Upper lobe of right lung (tissue), 1 donor: ENCODE results near the gene SLC29A3. TPM values are rescaled to one million over a fixed set of nuclear protein-coding genes. Genes with fewer than 3 reads are reported as not detected.
A peak's percentile ranks its signal among the peaks of the same experiment; 100 is the strongest.

Experiments
- ATAC-seq: fragments of 200-7000 bp; cut with Tn5 transposase; one replicate; pipeline ENCODE4 v1.9.1; 2020; ENCODE audit warnings: mild to moderate bottlenecking, moderate library complexity
- DNase-seq: peaks from one replicate; pipeline ENCODE4 v3.0.0-alpha.2; 2020
- H3K27ac ChIP-seq: fragments of 200-600 bp; one replicate; pipeline ENCODE4 v1.8.0; 2022
- H3K27me3 ChIP-seq: fragments of 200-600 bp; one replicate; pipeline ENCODE4 v1.8.0; 2022; ENCODE audit warnings: mild to moderate bottlenecking
- H3K36me3 ChIP-seq: fragments of 200-600 bp; one replicate; pipeline ENCODE4 v1.8.0; 2022
- H3K4me1 ChIP-seq: fragments of 200-600 bp; one replicate; pipeline ENCODE4 v1.8.0; 2022
- H3K4me3 ChIP-seq: fragments of 200-600 bp; one replicate; pipeline ENCODE4 v1.8.0; 2022; ENCODE audit warnings: mild to moderate bottlenecking
- H3K9me3 ChIP-seq: fragments of 200-600 bp; one replicate; pipeline ENCODE4 v1.8.0; 2022
- CTCF ChIP-seq: fragments of 200-600 bp; IDR thresholded peaks from one replicate; pipeline ENCODE4 v1.8.0; 2022; ENCODE audit warnings: antibody characterized with exemption
- intact Hi-C: fragments of 100-400 bp; cut with DNase I; formaldehyde crosslinking; loops from one replicate; pipeline ENCODE4 v1.11.0; 2022
- total RNA-seq: library from RNA; stranded (reverse); fragmentation: NEBNext Ultra II Directional; extraction: Animal tissue kit (Norgen Biotek cat#: 25700); gene quantifications from one replicate; pipeline ENCODE4 v1.2.1, GENCODE V29; 2021
- donor health status: DM: no; HTN: yes; CAD: no; lungs with severe emphysema.

SLC29A3 gene
- total RNA-seq, 1 donor from 2014 or later, result 14.8 TPM

GRCh38 chr10:71326464-71326881 is 7.4 kb downstream of the SLC29A3 start:
- Histone ChIP-seq H3K9me3 (no peaks in the 10 kb centered on the region), H3K4me1 (no peaks in the 10 kb centered on the region), H3K27me3 (no peaks in the 10 kb centered on the region), H3K27ac (no peak overlapping the region), H3K36me3 (peaks cover 20% of the 10 kb centered on the region), H3K4me3 (no peak overlapping the region)
- no peak for TF ChIP-seq CTCF
- ATAC-seq (no peak), DNase-seq (no peak)
- intact Hi-C loops, result no loop called here

GRCh38 chr10:71330789-71331404 is 11.8 kb downstream of the SLC29A3 start:
- no peaks in the 10 kb centered on the region for H3K9me3 ChIP-seq
- H3K36me3 ChIP-seq, result peaks cover 4% of the 10 kb centered on the region
- peaks cover 11% of the 10 kb centered on the region for H3K4me1 ChIP-seq
- no peak overlapping the region for H3K4me3 ChIP-seq
- DNase-seq, result no peak
- intact Hi-C loops, result no loop called here
- no peak overlapping the region for H3K27ac ChIP-seq
- ATAC-seq, result no peak
- TF ChIP-seq CTCF, result no peak
- no peaks in the 10 kb centered on the region for H3K27me3 ChIP-seq

GRCh38 chr10:71331736-71332135 is 12.7 kb downstream of the SLC29A3 start:
- ATAC-seq (no peak), DNase-seq (no peak)
- Histone ChIP-seq H3K4me3 (no peak overlapping the region), H3K9me3 (no peaks in the 10 kb centered on the region), H3K27ac (no peak overlapping the region), H3K36me3 (peaks cover 4% of the 10 kb centered on the region), H3K27me3 (no peaks in the 10 kb centered on the region), H3K4me1 (peaks cover 11% of the 10 kb centered on the region)
- intact Hi-C loops, result no loop called here
- no peak for TF ChIP-seq CTCF

GRCh38 chr10:71332466-71332865 is 13.4 kb downstream of the SLC29A3 start:
- H3K4me1 ChIP-seq, result peaks cover 11% of the 10 kb centered on the region
- no peaks in the 10 kb centered on the region for H3K9me3 ChIP-seq
- peaks cover 4% of the 10 kb centered on the region for H3K36me3 ChIP-seq
- TF ChIP-seq CTCF, result no peak
- DNase-seq (no peak), ATAC-seq (no peak)
- intact Hi-C loops, result no loop called here
- no peak overlapping the region for H3K27ac ChIP-seq
- H3K4me3 ChIP-seq, result no peak overlapping the region
- H3K27me3 ChIP-seq, result no peaks in the 10 kb centered on the region

- ATAC-seq (peak; percentile 89), DNase-seq (peak; percentile 76)
- intact Hi-C loops, result no loop called here
- Histone ChIP-seq H3K27me3 (no peaks in the 10 kb centered on the region), H3K27ac (no peak overlapping the region), H3K4me3 (no peak overlapping the region), H3K4me1 (peaks cover 11% of the 10 kb centered on the region), H3K36me3 (peaks cover 4% of the 10 kb centered on the region), H3K9me3 (no peaks in the 10 kb centered on the region)
- no peak for TF ChIP-seq CTCF
Measured at GRCh38 chr10:71333129-71333887, 14.2 kb downstream of the SLC29A3 start.
